ENCODE data around the gene KCNT1.

DNA sequence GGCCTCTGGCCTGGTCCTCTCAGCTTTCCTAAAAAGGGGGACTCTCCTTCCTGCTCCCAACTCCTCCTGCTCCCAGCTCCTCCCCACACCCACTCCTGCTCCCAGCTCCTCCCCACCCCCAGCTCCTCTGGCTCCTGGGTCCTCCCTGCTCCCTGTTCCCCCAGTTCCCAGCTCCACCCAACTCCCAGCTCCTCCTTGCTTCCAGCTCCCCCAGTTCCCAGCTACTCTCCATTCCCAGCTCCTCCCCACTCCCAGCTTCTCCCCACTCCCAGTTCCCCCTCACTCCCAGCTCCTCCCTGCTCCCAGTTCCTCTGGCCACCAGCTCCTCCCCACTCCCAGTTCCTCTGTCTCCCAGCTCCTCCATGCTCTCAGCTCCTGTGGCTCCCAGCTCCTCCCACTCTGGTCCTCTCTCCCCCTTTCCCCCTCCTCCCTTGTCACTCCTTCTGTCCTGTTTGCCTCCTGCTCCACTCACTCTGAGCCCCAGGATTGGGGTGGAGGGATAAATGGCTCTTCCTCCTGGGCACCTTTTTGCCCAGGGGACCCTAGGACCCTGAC, 75.7 kb downstream of the KCNT1 start:
- TF ChIP-seq, protein P1, sequence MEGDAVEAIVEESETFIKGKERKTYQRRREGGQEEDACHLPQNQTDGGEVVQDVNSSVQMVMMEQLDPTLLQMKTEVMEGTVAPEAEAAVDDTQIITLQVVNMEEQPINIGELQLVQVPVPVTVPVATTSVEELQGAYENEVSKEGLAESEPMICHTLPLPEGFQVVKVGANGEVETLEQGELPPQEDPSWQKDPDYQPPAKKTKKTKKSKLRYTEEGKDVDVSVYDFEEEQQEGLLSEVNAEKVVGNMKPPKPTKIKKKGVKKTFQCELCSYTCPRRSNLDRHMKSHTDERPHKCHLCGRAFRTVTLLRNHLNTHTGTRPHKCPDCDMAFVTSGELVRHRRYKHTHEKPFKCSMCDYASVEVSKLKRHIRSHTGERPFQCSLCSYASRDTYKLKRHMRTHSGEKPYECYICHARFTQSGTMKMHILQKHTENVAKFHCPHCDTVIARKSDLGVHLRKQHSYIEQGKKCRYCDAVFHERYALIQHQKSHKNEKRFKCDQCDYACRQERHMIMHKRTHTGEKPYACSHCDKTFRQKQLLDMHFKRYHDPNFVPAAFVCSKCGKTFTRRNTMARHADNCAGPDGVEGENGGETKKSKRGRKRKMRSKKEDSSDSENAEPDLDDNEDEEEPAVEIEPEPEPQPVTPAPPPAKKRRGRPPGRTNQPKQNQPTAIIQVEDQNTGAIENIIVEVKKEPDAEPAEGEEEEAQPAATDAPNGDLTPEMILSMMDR (IDR thresholded peaks at IDR 0.05) = no peak
- TF ChIP-seq POLR2A (IDR thresholded peaks at IDR 0.05) = no peak
